ENCODE measurements around the gene TMEM231. TPM values are rescaled to one million over a fixed set of nuclear protein-coding genes. Genes with fewer than 3 reads are reported as not detected.

TMEM231 gene
- 1 to 10 TPM; 4.9 to 5.1 TPM for total RNA-seq

GRCh38 chr16:75555707-75556430, at the start of gene TMEM231:
TMEM231 (minus strand) TSS chr16:75556252; CDS start chr16:75556209, 43 bp downstream.
- no peak for TF ChIP-seq CTCF (IDR thresholded peaks at IDR 0.05)
- ChIA-PET CTCF (interaction anchor here (0.8 to 2.9 kb wide), 4 partner anchors 9 to 92 kb away, joined by 3 to 12 read pairs (median 5); no protein-coding TSS in a partner anchor), POLR2A (interaction anchor here (1.0 to 3.7 kb wide), 4 partner anchors 9 to 92 kb away, joined by 3 to 19 read pairs (median 10); partner anchors contain the start of genes GABARAPL2, KARS1 and TERF2IP)
- peak within 1 kb of the TSS; percentile 85 for H3K4me3 Mint-ChIP-seq
- peak within 1 kb of the TSS; percentile 77 for H3K27ac Mint-ChIP-seq
- intact Hi-C loops (cut with micrococcal nuclease): no loop called here
- no peaks in the 10 kb centered on the region for H3K9me3 Mint-ChIP-seq
- peaks cover 4% of the 10 kb centered on the region for H3K4me1 Mint-ChIP-seq (ENCODE audit: low read depth)
- H3K36me3 Mint-ChIP-seq (ENCODE audit: low read depth): no peaks in the 10 kb centered on the region
- ATAC-seq (peak; percentile 97), DNase-seq (peak; percentile 99)
- peaks cover 6% of the 10 kb centered on the region for H3K27me3 Mint-ChIP-seq

- ATAC-seq: no peak
These were observed 47.2 kb upstream of the TMEM231 start for GRCh38 chr16:75603241-75603640.

GRCh38 chr16:75599452-75600277, 43.6 kb upstream of the TMEM231 start:
- H3K36me3 Mint-ChIP-seq (ENCODE audit: low read depth): peaks cover 60% of the 10 kb centered on the region
- TF ChIP-seq CTCF (IDR thresholded peaks at IDR 0.05): no peak
- ATAC-seq (no peak), DNase-seq (no peak)
- H3K9me3 Mint-ChIP-seq: peaks cover 9% of the 10 kb centered on the region
- peaks cover 11% of the 10 kb centered on the region for H3K4me1 Mint-ChIP-seq (ENCODE audit: low read depth)
- H3K4me3 Mint-ChIP-seq: no peak overlapping the region
- H3K27me3 Mint-ChIP-seq: no peaks in the 10 kb centered on the region
- ChIA-PET CTCF (interaction anchor here (0.9 to 1.7 kb wide), 3 partner anchors 13 to 164 kb away, joined by 3 to 4 read pairs (median 3); no protein-coding TSS in a partner anchor), POLR2A (interaction anchor here (0.7 to 0.9 kb wide), 3 partner anchors 11 to 513 kb away, joined by 3 to 4 read pairs (median 3); partner anchors contain the start of gene ADAT1)
- H3K27ac Mint-ChIP-seq: no peak overlapping the region
- intact Hi-C loops (cut with micrococcal nuclease): no loop called here

More at GRCh38 chr16:75603241-75603640, 47.2 kb upstream of the TMEM231 start:
- Mint-ChIP-seq H3K4me1 (ENCODE audit: low read depth) (peaks cover 8% of the 10 kb centered on the region), H3K9me3 (peaks cover 9% of the 10 kb centered on the region), H3K27ac (no peak overlapping the region), H3K36me3 (ENCODE audit: low read depth) (peaks cover 63% of the 10 kb centered on the region), H3K4me3 (no peak overlapping the region), H3K27me3 (no peaks in the 10 kb centered on the region)
- intact Hi-C loops (cut with micrococcal nuclease): no loop called here
- POLR2A ChIA-PET: no interaction called here
- no peak for TF ChIP-seq CTCF (IDR thresholded peaks at IDR 0.05)
- DNase-seq: no peak
- CTCF ChIA-PET: no interaction called here

GRCh38 chr16:75593825-75594820, 38.1 kb upstream of the TMEM231 start:
- ChIA-PET CTCF (no interaction called here), POLR2A (interaction anchor here (0.9 to 1.3 kb wide), 3 partner anchors 21 to 28 kb away, joined by 3 to 4 read pairs (median 3); partner anchors contain the start of gene GABARAPL2)
- ATAC-seq (peak; percentile 90), DNase-seq (peak; percentile 46)
- TF ChIP-seq CTCF (IDR thresholded peaks at IDR 0.05): no peak
- intact Hi-C loops (cut with micrococcal nuclease): no loop called here
- Mint-ChIP-seq H3K27me3 (no peaks in the 10 kb centered on the region), H3K27ac (peak overlapping the region; percentile 71), H3K4me1 (ENCODE audit: low read depth) (peaks cover 14% of the 10 kb centered on the region), H3K4me3 (no peak overlapping the region), H3K36me3 (ENCODE audit: low read depth) (peaks cover 29% of the 10 kb centered on the region), H3K9me3 (no peaks in the 10 kb centered on the region)

Data from activated CD8-positive, alpha-beta T cell treated with anti-CD3 and anti-CD28 coated beads for 36 hours (primary cell).